Occipital lobe (tissue), 2 donors: Measurements from ENCODE around the gene RPTOR. TPM values are rescaled to one million over a fixed set of nuclear protein-coding genes. Genes with fewer than 3 reads are reported as not detected.
"Not testable (repeated sequence)": the region's sequence is repeated elsewhere in the genome, so short reads cannot be mapped to it uniquely, and the experiment has no call there.

ENCODE experiments used
- DNase-seq: peaks from one replicate; lab custom pipeline; 2025; lab: John Stamatoyannopoulos, UW
- total RNA-seq: library from RNA; depleted of rRNA; stranded (reverse); fragments of >200 nt; gene quantifications from one replicate; pipeline ENCODE4 v1.2.3, GENCODE V29; 2014

The RPTOR gene
- total RNA-seq, 1 donor from 2014 or later, result 14.2 TPM

DNA sequence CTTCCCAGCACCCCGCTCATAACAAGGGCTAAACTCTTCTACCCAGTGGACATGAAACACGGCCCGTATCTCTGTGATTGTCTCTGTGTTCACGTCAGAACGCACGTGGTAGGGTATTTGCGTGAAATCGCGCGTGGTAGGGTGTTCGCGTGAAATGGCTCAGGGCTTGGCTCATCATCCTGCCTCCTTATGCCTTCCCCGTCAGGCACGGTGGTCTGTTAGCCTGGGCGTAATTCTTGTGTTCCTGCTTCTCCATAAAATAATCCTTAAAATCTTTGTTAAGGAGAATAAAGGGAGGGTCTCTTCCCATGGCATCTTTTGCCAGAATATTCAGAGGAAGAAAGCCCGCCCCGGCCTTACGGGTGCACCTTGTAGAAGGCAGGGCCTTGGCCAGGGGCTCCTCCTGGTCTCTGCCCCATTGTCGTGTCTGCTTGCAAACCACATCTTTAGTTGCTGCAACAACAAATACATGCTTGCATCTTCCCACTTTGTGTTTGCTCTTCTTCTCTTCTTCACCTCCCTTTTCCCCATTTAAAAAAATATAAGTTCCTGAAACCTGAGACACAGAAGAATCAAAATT is 330.3 kb downstream of the RPTOR start:
- no peak for DNase-seq

DNA sequence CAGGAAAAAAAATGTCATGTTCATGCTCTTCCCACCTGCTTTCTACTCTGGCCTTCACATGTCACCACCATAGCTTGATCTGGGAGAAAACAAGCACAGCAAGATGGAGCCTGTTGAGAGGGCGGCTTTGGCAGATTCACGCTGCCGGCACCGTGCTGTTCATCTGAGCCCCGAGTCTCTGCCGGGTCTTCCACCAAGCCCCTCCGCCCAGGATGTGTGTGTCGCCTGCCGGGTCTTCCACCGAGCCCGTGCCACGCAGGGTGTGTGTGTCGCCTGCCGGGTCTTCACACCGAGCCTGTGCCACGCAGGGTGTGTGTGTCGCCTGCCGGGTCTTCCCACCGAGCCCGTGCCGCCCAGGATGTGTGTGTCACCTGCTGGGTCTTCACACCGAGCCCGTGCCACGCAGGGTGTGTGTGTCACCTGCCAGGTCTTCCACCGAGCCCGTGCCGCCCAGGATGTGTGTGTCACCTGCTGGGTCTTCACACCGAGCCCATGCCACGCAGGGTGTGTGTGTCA is 330.9 kb downstream of the RPTOR start:
- not testable (repeated sequence) for DNase-seq

DNA sequence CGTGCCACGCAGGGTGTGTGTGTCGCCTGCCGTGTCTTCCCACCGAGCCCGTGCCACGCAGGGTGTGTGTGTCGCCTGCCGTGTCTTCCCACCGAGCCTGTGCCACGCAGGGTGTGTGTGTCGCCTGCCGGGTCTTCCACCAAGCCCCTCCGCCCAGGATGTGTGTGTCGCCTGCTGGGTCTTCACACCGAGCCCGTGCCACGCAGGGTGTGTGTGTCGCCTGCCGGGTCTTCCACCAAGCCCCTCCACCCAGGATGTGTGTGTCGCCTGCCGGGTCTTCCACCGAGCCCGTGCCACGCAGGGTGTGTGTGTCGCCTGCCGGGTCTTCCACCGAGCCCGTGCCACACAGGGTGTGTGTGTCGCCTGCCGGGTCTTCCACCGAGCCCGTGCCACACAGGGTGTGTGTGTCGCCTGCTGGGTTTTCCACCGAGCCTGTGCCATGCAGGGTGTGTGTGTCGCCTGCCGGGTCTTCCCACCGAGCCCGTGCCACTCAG is 331.9 kb downstream of the RPTOR start:
- DNase-seq, result not testable (repeated sequence)

DNA sequence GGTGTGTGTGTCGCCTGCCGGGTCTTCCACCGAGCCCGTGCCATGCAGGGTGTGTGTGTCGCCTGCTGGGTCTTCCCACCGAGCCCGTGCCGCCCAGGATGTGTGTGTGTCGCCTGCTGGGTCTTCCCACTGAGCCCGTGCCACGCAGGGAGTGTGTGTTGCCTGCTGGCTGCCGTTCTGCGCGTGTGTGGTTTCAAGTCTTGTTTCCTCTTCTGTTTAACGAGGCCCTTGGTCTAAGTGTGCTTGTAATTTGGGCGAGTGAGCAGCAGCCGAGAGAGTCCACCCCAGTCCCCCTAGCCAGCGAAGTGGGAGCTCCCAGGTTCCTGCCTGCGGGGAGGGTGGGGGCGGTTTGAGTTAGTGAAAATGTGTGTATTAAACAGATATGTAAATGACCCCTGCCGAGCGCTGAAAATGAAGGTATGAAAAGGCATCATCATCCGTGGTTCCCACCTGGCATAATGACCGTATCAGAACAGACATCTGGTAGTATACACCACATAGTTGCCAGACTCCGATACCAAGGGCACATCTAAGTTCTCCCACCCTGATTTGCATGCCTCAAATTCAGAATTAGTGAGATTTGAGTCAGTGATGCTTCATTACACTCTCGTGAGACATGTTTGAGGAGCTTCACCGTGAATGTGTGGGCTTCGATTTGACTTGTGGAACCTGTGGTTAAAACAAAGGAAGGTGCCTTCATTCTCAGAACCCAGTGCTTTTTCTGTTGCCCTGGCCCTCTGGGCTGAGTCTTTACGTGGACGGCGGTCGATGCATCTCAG is 332.5 kb downstream of the RPTOR start:
- DNase-seq, result no peak

DNA sequence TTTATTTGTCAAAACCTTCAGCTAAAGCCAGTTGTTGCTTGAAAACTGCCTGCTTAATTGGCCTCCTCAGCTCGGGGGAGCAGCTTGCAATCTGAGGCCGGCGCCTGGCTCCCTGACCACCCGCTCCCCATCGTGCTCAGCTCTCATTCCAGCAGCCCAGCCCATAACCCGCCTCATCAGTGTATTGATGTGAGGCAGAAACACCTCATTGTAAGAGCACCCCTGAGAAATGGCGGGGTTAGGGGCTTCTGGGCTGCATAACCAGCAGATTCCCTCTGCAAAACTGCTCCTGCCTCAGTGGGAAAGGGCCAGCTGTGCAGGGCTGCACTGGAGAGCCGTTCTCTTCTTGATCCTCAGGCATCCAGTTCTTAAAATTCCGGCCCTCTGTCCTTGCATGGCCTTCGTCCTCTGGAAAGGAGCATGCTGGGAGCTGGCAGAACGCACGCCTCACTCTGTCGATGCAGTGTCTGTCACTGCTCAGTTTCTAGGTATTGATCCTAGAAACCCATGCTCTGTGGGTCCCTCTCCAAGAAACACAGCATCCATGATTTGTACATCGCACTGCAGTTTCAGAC is 333.2 kb downstream of the RPTOR start:
- DNase-seq, result no peak

DNA sequence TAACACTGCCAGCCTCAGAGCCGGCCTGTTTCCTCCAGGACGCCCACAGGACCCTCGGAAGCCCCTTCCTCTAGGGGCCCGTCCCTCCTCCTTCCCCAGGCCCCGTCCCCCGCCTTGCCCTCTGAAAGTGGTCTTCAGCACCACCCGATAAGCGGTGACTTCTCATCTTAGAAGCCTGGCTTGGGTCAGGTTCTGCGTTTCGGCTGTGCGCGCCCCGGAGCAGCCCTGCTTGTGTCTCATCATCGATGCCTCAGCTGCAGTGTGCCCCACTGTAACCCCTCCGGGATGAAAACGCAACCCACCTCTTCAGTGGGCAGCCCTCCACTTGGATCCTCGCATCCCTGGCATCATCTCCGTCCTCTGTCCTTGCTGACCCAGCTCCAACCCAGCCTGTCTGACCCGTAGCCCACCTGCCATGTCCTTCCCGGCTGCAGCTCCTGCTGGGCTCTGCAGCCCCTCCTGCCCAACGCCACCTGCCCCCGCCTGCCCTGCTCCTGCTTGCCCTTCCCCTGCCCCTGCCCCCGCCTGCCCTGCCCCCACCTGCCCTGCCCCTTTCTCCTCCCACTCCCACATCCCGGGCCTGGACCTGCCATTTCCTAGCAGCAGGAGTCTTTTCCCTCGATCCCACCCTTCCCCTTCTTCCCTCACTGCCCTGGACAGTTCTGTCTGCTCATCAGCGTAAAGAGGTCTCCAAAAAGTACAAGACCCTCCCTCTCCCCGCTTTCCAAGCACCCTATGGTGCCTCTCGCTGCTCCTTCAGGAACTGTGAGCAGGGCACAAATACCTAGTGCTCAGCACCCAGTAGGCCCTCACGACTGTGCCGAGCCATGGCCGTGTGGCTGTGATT is 334.5 kb downstream of the RPTOR start:
- no peak for DNase-seq

DNA sequence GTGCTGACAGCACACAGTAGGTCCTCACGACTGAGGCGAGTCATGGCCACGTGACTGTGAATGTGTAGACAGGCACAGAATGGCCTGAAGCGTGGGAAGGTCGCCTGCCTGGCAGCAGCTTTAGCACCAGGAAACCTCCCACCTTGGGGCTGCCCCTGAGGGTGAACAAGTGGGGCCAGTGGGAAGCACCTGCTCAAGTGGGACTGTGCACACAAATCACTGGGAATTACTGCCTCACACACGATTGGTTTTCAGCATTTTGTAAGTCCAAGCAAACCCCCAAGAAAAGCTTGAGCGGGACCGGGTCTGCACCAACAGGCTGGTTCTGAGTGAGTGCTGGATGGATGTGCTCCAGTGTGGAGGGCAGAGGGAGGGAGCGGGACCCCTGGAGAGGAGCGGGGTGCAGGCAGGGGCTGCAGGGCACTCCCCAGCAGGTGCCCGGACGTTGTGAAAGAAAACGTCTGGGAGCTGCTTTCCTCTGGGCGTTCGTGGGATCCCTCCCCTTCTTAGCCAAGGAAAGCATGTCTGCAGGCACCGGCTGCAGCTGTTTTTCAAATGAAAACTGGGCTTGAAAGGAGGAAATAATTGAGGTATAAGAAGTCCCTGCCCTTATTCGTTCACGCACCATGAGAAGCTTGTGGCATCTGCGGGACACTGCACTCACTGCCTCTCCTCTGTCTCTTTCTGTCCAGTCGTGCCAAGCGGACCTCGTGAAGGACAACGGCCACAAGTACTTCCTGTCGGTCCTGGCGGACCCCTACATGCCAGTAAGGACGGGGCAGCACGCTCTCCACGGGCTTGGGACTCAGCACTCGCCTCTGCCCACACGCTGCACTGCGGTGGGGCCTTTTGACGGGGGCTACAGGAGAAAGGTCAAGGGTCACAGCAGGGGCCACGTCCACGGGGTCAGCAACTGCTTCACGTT is 335.3 kb downstream of the RPTOR start:
- no peak for DNase-seq

DNA sequence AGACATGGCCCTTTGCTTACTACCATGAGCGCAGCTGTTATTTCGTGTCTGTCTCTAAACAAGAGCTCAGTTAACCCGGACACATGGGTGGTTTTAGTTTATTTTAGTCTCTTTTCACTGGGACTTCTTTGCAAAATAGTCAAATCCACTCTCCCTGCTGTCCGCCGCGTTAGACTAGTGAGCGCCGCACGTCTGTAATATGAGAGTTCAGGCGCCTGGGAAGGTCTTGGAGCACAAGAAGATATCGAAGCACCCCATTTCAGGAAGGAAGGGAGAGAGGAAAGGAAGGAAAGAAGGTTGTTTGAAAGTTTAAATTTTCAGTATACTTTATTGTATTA is 336.0 kb downstream of the RPTOR start:
- no peak for DNase-seq

DNA sequence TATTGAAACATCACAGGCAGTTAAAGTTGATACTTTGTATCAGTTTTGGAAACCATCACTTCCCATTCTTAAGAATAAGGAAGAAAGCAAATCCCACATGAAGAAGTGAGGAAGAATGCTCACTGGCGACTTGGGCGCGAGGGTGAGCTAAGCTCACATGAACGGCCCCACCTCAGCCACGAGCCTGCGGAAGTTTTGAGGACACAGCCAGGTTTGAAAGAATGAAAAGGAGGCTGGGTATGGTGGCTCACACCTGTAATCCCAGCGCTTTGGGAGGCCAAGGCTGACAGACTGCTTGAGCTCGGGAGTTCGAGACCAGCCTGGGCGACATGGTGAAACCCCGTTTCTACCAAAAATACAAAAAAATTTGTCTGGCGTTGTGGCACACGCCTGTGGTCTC is 336.7 kb downstream of the RPTOR start:
- DNase-seq, result no peak

DNA sequence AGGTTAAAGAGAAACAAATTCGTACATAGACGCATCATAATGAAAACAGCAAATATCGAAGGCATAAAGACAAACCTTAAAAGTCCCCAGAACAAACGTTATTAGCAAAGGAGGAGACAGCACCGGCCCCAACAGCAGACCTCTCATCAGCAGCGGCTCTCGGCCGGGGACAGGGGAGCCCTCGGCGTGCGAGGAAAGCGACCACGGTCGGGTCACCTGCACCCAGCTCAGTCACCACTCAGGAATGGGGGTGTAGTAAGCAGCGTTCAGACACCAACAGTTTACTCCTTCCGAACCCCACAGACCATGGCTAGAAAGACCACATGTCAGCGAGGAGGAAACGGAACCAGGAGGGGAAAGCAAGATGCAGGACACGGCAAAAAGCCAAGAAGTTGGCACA is 337.7 kb downstream of the RPTOR start:
- DNase-seq, result no peak

DNA sequence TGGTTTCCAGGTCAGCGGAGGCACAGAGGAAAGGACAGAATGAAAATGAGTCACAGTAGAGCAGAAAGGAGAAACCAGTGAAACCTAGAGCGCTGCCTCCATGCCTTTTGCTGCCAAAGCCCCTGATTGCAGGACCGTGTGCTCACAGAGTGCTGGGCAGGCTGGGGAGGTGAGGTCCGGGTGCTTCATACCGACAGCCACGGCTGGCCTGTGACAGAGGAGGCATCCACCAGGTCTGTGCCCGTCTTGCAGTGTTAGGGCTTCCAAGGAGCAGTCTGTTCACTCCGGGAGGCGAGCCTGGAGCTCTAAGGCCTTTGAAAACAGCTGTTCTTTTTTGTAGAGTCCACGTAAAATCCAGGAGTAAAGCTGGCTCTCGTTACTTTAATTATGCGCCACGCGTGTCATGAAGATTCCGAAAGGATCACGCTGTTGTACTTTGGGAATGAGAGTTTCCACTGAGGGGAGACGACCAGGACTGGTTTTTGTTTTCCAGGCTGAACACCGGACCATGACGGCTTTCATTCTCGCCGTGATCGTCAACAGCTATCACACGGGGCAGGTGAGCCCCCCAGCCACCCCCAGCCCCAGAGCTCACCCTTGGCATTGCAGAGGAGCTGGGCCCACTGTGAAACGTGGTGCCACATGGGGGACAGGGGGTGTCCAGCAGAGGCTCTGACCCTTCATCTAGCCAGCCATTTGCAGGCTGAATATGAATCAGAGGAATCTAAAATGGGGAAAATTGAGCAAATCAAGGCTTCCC is 338.5 kb downstream of the RPTOR start:
- no peak for DNase-seq

DNA sequence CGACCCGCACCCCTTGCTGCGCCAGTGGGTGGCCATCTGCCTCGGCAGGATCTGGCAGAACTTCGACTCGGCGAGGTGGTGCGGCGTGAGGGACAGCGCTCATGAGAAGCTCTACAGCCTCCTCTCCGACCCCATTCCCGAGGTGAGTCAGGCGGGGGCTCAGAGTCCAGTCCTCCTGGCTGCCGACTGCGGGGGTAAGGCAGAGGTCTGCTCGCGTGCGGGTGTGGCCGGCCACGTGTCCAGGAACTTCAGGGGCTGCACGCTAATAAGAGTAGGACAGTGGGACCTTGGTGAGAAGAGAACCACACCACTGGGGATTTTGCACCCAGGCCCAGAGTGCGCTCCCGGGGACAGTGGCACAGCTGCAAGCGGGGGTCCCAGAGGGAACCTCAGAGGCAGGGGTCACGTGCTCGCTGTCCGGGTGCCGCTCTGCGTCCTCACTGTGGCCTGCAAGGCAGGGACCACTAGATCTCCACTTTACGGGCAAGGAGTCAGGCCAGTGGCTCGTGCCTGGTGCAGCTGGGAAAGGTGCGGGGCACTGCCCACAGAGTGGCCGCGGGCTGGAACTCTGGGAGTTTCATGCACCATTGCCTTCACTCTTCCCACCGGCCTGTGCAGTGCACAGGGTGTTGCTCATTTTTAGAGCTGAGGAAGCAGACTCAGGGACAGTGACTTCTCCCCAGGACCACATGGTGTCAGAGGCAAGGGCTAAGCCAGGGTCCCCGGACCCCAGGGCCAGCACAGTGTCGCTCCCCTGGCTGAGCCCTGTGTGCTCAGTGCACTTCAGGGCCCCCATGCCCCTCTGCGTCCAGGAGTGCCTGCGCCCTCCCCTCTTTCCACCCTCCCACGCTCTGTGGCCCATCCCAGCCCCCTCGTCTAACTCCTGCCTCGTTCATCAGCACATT is 339.4 kb downstream of the RPTOR start:
- DNase-seq, result no peak

DNA sequence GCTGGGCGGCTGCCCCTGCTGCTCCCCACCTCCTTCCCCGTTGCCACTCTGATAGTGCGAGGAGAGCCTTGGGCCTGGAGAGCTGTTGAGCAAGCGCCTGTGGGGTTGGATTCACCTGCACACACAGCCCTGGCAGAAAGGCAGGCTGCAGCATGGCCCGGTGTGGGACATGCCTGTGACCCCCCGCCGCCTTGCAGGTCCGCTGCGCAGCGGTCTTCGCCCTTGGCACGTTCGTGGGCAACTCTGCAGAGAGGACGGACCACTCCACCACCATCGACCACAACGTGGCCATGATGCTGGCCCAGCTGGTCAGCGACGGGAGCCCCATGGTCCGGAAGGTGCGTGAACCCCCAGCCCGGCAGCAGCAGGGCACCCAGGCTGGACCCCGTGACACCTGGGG is 340.2 kb downstream of the RPTOR start:
- DNase-seq, result no peak

DNA sequence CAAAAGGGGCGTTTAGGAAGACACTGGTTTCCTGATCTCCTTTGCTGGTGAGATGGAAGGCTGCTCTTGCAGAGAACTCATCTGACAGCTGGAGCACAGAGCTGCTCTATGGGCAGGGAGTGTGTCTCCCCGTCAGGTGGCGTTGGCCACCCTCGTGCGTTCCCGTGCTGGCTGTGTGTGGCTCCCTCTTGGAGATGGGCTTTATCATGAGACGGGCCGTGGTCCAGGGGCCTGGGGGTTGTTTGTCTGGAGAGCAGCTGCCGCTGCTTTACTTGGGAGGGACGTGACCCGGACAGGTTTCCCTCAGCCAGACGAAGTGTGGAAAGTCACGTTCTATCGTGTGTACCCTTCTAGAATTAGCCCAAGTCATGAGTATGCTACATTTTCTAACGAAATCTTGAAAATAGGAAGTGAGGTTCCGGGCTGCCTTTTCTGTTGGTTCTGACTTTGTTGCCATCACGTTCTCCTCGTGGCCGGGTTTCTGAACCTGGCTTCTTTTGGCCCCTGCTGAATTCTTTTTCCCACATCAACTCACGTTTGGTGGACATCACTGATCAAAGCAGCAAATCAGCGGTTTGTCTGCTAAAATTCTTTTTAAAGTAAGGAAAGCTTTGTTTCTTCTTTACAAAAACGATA is 341.4 kb downstream of the RPTOR start:
- DNase-seq, result no peak

DNA sequence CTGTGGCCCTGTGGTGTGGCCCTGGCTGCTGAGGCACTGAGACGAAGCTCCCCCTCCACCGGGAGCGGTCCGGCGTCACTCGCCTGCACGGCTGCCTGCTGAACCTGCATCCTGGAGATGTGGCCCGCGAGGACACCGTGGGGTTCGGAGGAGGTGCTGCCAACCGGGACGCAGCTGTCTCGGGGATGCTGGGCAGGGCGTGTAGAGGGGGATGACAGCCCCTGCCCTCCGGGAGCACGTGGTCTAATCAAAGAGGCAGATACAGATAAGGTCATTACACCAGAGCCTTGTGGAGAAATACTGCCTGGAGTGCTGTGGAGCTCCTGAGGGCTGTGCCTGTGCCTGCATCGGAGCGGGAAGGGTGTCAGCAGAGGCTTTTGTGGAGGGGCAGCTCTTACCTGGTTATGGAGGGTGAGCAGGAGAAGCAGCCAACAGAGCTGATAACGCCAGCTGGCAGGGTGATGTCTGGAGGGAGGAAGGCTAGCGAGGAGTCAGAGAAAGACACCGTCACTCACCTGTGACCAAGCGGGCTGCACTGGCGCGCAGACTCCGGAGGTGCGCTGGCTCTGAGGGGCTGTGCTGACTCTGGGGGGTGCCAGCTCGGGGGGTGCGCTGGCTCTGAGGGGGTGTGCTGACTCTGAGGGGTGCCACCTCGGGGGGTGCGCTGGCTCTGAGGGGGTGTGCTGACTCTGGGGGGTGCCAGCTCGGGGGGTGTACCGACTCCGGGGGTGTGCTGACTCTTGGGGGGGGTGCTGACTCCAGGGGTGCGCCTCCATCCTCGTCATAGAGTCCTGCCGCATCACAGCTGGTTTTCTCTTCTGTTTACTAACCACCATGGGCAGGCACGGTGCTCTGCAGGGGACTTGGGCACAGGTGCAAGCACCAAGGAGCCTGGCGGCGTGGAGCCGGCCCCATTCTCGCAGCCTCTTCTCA is 342.3 kb downstream of the RPTOR start:
- DNase-seq, result no peak

DNA sequence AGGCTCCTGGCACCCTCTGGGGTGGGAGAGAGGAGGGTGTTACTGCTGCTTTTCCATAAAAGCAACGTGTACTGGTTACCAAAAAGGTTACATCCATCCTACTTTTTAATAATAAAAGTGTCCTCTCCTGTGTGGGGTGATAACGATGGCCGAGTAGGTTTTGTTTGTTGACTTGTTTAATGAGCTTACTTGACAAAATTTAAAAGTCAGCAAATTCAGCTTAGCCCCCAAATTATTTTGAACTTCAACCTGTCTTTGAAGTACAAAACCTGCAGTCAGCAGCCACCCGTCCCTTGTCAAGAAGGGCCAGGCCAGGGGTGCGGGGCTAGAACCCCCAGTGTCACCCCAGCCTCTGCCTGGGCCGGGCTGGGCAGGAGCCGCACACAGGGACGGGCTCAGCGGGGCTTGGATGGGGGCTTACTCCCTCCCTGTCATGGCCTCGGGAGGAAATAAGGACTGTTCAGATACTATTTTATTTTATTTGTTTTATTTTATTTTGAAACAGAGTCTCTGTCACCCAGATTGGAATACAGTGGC is 343.1 kb downstream of the RPTOR start:
- DNase-seq, result no peak
